Type B pancreatic cell (in vitro differentiated cells): Measurements from ENCODE around the gene TNNC1. TPM values are rescaled to one million over a fixed set of nuclear protein-coding genes. Genes with fewer than 3 reads are reported as not detected.
A peak's percentile ranks its signal among the peaks of the same experiment; 100 is the strongest.

Experiments
- DNase-seq: peaks from one replicate; pipeline ENCODE4 v3.0.0; 2021; ENCODE audit warnings: mixed read lengths; ENCODE audit not compliant: unreplicated experiment; ENCODE audit errors: extremely low spot score
- H3K27ac Mint-ChIP-seq: 2 replicates; pipeline ENCODE4 v1.8.0; 2021; ENCODE audit warnings: mild to moderate bottlenecking, mixed read lengths
- H3K27me3 Mint-ChIP-seq: 2 replicates; pipeline ENCODE4 v1.8.0; 2021; ENCODE audit warnings: mixed read lengths
- H3K36me3 Mint-ChIP-seq: 2 replicates; pipeline ENCODE4 v1.8.0; 2021; ENCODE audit warnings: mixed read lengths
- H3K4me1 Mint-ChIP-seq: one replicate; pipeline ENCODE4 v1.8.0; 2021; ENCODE audit warnings: mixed read lengths; ENCODE audit not compliant: unreplicated experiment
- H3K4me3 Mint-ChIP-seq: 2 replicates; pipeline ENCODE4 v1.8.0; 2021; ENCODE audit warnings: mild to moderate bottlenecking, mixed read lengths
- H3K9me3 Mint-ChIP-seq: 2 replicates; pipeline ENCODE4 v1.8.0; 2021; ENCODE audit warnings: mixed read lengths
- total RNA-seq: library from RNA; stranded (reverse); gene quantifications from 2 replicates; pipeline ENCODE4 v1.2.1, GENCODE V29; 2021; ENCODE audit warnings: low replicate concordance
- TF ChIP-seq, protein P1 (sequence below): fragments of 200-600 bp; sonication (generic); conservative IDR thresholded peaks from 2 replicates; pipeline ENCODE4 v1.5.0; 2021; ENCODE audit warnings: antibody characterized with exemption, mild to moderate bottlenecking

Gene TNNC1
- total RNA-seq, 1 donor from 2014 or later = 6.6 TPM

DNA sequence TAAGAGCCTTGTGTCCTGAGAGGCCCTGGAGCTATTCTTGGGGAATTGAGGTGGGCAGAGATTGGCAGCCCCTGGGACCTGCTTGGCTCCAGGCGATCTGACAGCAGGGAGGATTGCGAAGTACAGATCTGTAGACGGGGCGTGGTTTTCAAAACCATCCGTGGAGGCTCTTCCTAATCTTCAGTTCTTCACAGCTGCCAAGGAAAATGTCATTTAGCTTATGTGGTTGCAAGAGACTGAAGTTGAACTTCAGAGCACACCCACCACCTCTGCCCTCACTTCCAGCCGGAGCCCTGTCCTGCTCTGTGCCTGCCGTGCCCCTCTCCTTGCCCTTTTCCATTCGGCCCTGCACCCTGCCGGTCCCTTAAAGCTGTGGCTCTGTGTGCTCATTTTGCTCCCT is 14.5 kb upstream of the TNNC1 start:
- H3K36me3 Mint-ChIP-seq = peaks cover 19% of the 10 kb centered on the region
- TF ChIP-seq, protein P1, sequence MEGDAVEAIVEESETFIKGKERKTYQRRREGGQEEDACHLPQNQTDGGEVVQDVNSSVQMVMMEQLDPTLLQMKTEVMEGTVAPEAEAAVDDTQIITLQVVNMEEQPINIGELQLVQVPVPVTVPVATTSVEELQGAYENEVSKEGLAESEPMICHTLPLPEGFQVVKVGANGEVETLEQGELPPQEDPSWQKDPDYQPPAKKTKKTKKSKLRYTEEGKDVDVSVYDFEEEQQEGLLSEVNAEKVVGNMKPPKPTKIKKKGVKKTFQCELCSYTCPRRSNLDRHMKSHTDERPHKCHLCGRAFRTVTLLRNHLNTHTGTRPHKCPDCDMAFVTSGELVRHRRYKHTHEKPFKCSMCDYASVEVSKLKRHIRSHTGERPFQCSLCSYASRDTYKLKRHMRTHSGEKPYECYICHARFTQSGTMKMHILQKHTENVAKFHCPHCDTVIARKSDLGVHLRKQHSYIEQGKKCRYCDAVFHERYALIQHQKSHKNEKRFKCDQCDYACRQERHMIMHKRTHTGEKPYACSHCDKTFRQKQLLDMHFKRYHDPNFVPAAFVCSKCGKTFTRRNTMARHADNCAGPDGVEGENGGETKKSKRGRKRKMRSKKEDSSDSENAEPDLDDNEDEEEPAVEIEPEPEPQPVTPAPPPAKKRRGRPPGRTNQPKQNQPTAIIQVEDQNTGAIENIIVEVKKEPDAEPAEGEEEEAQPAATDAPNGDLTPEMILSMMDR = no peak
- H3K9me3 Mint-ChIP-seq = no peaks in the 10 kb centered on the region
- peak overlapping the region; percentile 34 for H3K27ac Mint-ChIP-seq
- H3K4me3 Mint-ChIP-seq = no peak overlapping the region
- DNase-seq = no peak
- H3K4me1 Mint-ChIP-seq = peaks cover 14% of the 10 kb centered on the region
- no peaks in the 10 kb centered on the region for H3K27me3 Mint-ChIP-seq

DNA sequence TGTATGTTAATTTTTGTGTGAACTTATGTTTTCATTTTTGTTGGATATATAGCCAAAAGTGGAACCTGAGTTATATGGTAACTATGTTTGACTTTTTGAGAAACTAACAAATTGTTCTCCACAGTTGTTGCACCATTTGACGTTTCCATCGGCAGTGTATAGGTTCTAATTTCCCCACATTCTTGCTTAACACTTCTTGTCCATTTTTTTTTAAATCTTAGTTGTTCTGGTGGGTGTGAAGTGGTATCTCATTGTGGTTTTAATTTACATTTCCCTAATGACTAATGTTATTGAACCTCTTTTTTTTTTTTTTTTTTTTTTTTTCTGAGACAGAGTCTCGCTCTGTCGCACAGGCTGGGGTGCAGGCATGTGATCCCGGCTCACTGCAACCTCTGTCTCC is 9.6 kb upstream of the TNNC1 start:
- no peak overlapping the region for H3K4me3 Mint-ChIP-seq

DNA sequence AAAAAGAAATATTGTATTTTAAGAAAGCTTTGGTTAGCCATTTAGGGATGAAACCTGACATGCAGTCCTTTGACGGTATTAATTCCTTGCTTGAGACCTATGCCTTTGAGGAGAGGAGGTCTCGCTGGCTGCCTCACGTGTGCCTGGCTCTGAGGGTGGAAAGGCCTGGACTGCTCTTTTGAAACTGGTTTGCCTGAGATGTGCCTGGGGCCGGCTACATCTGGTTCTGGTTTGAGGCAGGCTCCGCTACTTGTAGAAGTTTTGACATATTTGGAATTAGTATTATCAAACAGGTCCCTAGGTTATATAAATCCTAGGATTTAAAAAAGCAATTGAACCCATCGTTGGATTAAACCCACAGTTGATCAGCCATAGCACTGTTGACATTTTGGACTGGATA is 8.0 kb upstream of the TNNC1 start:
- Mint-ChIP-seq H3K9me3 (no peaks in the 10 kb centered on the region), H3K27ac (no peak overlapping the region), H3K36me3 (peaks cover 23% of the 10 kb centered on the region), H3K4me3 (no peak overlapping the region), H3K27me3 (no peaks in the 10 kb centered on the region), H3K4me1 (peaks cover 10% of the 10 kb centered on the region)
- DNase-seq = no peak
- TF ChIP-seq, protein P1 = no peak

More for the DNA sequence above, 9.6 kb upstream of the TNNC1 start:
- H3K27ac Mint-ChIP-seq = no peak overlapping the region
- H3K27me3 Mint-ChIP-seq = no peaks in the 10 kb centered on the region
- peaks cover 4% of the 10 kb centered on the region for H3K4me1 Mint-ChIP-seq
- H3K9me3 Mint-ChIP-seq = no peaks in the 10 kb centered on the region
- TF ChIP-seq, protein P1 = no peak
- DNase-seq = no peak
- peaks cover 20% of the 10 kb centered on the region for H3K36me3 Mint-ChIP-seq

DNA sequence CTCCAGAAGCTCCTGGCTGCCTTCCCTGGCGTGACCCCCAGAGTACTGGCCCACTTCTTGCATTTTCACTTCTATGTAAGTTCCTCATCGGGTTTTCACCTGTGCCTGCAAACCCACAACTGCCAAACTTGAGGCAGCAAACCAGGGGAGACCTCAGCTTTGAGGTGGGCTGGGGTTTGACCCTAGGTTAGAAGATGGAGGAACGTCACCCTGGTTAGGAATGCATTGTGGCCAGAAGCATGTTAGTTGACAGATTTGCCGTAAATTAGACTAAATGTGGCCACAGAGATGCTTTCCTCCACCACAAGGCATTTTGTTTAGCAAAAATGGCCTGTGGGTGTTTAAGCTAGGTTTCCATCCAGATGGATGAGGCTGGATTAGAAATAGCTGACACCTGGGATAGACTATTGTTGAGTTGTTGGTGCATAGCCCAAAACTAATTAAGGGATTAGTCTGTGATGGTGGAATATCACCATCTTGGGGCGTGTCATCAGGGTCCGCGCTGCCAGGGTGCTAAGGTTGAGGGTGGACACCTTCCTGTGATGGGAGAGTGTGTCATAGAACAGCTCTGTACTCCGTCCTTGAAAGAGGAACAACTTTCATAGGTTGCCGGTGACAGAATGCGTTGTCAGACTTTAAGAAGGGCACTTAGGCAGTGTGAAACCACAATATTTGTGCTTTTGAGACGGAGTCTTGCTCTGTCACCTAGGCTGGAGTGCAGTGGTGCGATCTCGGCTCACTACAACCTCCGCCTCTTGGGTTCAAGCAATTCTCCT is 5.1 kb upstream of the TNNC1 start:
- Mint-ChIP-seq H3K27me3 (no peaks in the 10 kb centered on the region), H3K9me3 (no peaks in the 10 kb centered on the region), H3K4me3 (no peak overlapping the region), H3K4me1 (peaks cover 26% of the 10 kb centered on the region), H3K27ac (no peak overlapping the region), H3K36me3 (peaks cover 16% of the 10 kb centered on the region)
- TF ChIP-seq, protein P1 = no peak
- DNase-seq = no peak

DNA sequence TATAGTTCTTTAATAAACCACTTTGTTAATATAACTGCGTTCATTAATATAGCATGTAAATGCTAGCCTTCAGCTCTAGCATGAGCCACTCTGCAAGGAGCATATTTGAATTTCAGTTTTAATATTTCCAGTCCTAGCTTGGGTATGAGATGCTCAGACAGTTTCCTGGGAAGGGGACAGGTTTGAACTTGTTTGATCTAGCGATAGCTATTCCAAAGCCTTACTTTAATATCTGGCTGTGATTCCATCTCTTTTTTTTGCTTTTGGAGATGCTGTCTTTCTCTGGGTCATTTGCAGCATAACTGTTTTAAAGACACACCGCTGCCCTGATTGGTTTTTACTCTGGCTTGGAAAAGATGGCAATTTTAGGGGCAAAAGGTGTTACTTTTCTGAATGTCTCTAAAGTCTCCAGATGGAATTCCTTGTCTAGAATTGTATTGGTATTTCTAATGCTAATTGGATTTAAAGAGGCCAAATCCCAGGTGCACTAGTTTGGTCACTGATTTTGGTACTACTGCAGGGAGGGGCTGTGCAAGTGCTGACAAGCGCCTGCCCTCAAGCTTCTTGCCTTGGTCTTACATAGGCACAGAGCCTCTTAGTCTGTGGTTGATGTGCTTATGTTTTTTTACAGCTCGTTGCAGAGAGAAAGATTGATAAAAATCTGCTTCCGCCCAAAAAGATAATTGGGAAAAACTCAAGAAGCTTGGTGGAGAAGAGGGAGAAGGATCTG is 4.4 kb upstream of the TNNC1 start:
- H3K27me3 Mint-ChIP-seq = no peaks in the 10 kb centered on the region
- H3K36me3 Mint-ChIP-seq = peaks cover 14% of the 10 kb centered on the region
- no peak overlapping the region for H3K27ac Mint-ChIP-seq
- H3K4me3 Mint-ChIP-seq = peak overlapping the region; percentile 54
- H3K9me3 Mint-ChIP-seq = no peaks in the 10 kb centered on the region
- TF ChIP-seq, protein P1 = no peak
- peaks cover 30% of the 10 kb centered on the region for H3K4me1 Mint-ChIP-seq
- no peak for DNase-seq
